Vagina (tissue), 2 donors: ENCODE data around the gene USH1C.

Experiments used
- CTCF ChIP-seq, 3 experiments: fragments of 450-650 bp in 2 of 3; fragments of 200-600 bp in 1 of 3; sonication (generic) in 1 of 3; IDR thresholded peaks; one replicate each; pipeline ENCODE4 v1.5.1; 2017 to 2019; ENCODE audit warnings: antibody characterized with exemption in 3 of 3, mild to moderate bottlenecking in 2 of 3, moderate library complexity in 2 of 3
- POLR2A ChIP-seq, 2 donors: fragments of 450-650 bp; IDR thresholded peaks; one replicate each; pipeline ENCODE4 v1.6.1; 2017; ENCODE audit warnings: antibody characterized with exemption in 2 of 2, mild to moderate bottlenecking in 2 of 2, moderate library complexity in 2 of 2

DNA sequence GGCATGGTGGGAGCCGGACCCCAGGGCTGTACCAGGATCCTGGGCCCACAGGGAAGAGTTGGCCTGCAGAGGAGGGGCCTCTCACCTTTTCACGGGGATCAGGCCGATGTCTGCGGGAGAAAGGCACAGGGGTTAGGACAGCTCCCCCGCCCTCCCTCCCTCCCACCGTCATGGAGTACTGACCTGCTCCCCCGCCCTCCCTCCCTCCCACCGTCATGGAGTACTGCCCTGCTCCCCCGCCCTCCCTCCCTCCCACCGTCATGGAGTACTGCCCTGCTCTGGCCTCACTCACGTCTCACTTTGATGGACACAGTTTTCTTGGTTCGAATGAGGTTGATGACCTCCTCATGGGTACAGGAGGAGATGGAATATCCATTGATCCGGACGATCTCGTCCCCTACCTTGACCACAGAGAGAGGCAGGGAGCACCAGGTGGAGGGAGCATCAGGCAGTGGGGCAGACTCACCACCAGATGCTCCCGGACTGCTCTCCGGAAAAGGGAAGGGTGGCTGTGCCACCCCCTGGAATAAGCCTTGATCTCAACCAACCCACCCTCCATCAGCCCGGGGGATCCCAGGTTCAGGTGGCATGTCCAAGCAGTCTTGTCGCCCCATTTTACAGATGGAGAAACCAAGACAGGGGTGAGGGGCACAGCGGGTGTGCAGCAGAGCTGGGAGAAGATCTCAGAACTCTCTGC, 17.1 kb downstream of the USH1C start:
- no peak for TF ChIP-seq POLR2A (IDR thresholded peaks at IDR 0.05)
- no peak for TF ChIP-seq CTCF (IDR thresholded peaks at IDR 0.05)
